ENCODE measurements around the gene C5. TPM values are rescaled to one million over a fixed set of nuclear protein-coding genes. Genes with fewer than 3 reads are reported as not detected.

Gene C5
- total RNA-seq, 2 experiments from 2014 or later, result 3.8 to 7.9 TPM

DNA sequence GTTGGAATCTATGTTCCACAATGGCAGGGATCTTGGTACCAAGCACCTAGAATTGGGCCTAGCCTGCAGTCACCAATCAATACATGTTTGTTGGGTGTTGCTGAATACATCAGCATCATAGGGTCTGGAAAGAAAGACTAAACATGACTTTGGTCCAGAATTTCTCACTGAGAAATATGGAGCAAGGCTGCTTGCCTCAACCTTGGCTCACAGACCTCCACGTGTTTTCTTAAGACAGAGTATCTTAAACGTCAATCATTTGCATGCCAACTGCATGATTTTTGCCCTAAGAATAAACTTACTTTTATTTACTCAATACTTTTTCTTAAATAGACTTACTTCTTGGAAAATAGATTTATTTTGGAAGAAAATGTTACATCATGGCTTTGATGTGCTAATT is 100.8 kb downstream of the C5 start:
- Histone ChIP-seq H3K4me3 (ENCODE audit: low read depth, low read length, poor library complexity, severe bottlenecking) (no peak overlapping the region), H3K9me3 (ENCODE audit: low read length) (no peaks in the 10 kb centered on the region), H3K4me1 (ENCODE audit: insufficient read depth, low read length, poor library complexity, severe bottlenecking) (peaks cover 15% of the 10 kb centered on the region), H4K20me1 (ENCODE audit: insufficient read depth, low read length) (no peaks in the 10 kb centered on the region), H3K27ac (ENCODE audit: low read depth, low read length, poor library complexity, severe bottlenecking) (no peak overlapping the region), H3K36me3 (ENCODE audit: insufficient read depth, low read length) (no peaks in the 10 kb centered on the region), H2AFZ (ENCODE audit: low read length) (no peak overlapping the region), H3K9me2 (ENCODE audit: insufficient read depth, low read length) (no peaks in the 10 kb centered on the region), H3K79me2 (ENCODE audit: insufficient read depth, low read depth, low read length) (no peaks in the 10 kb centered on the region), H3K4me2 (ENCODE audit: low read length) (no peak overlapping the region)
- BruUV-seq (replicated peaks), result no TSS peak
- intact Hi-C loops (cut with micrococcal nuclease; ENCODE audit: unreplicated experiment), result no loop called here
- ChIA-PET CTCF (ENCODE audit: unreplicated experiment) (no interaction called here), POLR2A (no interaction called here)
- no peak for DNase-seq (ENCODE audit: low spot score)
- TF ChIP-seq CTCF (conservative IDR thresholded peaks at IDR 0.05; ENCODE audit: low read length), result no peak

DNA sequence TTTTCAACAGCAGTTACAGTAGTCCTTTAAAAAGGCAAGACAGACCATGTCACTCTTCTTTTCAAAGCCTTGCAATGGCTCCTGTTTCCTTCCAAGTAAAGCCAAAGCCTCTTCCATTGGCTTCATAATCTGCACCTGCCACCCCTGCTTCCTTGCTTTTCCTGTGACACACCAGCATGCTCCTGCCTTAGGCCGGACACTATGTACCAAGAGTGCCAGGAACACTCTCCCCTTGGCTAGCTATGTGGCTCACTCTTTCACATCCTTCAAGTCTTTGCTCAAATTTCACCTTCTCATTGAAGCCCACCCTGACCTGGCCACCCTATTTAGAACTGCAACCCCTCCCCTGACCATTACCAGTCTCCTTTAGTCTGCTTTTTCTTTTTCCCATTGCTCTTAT is 101.3 kb downstream of the C5 start:
- ChIA-PET POLR2A (no interaction called here), CTCF (ENCODE audit: unreplicated experiment) (no interaction called here)
- H3K4me1 ChIP-seq (ENCODE audit: insufficient read depth, low read length, poor library complexity, severe bottlenecking), result peaks cover 19% of the 10 kb centered on the region
- no peaks in the 10 kb centered on the region for H3K36me3 ChIP-seq (ENCODE audit: insufficient read depth, low read length)
- H3K27ac ChIP-seq (ENCODE audit: low read depth, low read length, poor library complexity, severe bottlenecking), result no peak overlapping the region
- no peaks in the 10 kb centered on the region for H3K9me3 ChIP-seq (ENCODE audit: low read length)
- H3K4me3 ChIP-seq (ENCODE audit: low read depth, low read length, poor library complexity, severe bottlenecking), result no peak overlapping the region
- no peaks in the 10 kb centered on the region for H3K9me2 ChIP-seq (ENCODE audit: insufficient read depth, low read length)
- no peak overlapping the region for H3K4me2 ChIP-seq (ENCODE audit: low read length)
- H2AFZ ChIP-seq (ENCODE audit: low read length), result no peak overlapping the region
- intact Hi-C loops (cut with micrococcal nuclease; ENCODE audit: unreplicated experiment), result no loop called here
- BruUV-seq (replicated peaks), result no TSS peak
- DNase-seq (ENCODE audit: low spot score), result no peak
- TF ChIP-seq EZH2phosphoT487 (IDR thresholded peaks at IDR 0.05; ENCODE audit: borderline replicate concordance, low read depth, low read length) (no peak), CTCF (conservative IDR thresholded peaks at IDR 0.05; ENCODE audit: low read length) (no peak)
- H3K79me2 ChIP-seq (ENCODE audit: insufficient read depth, low read depth, low read length), result no peaks in the 10 kb centered on the region
- no peaks in the 10 kb centered on the region for H4K20me1 ChIP-seq (ENCODE audit: insufficient read depth, low read length)

- H3K79me2 ChIP-seq (ENCODE audit: insufficient read depth, low read depth, low read length), result no peaks in the 10 kb centered on the region
- H3K4me2 ChIP-seq (ENCODE audit: low read length), result no peak overlapping the region
- H3K9me2 ChIP-seq (ENCODE audit: insufficient read depth, low read length), result no peaks in the 10 kb centered on the region
- H2AFZ ChIP-seq (ENCODE audit: low read length), result no peak overlapping the region
- no peak for TF ChIP-seq CTCF (conservative IDR thresholded peaks at IDR 0.05; ENCODE audit: low read length)
- TF ChIP-seq EZH2phosphoT487 (IDR thresholded peaks at IDR 0.05; ENCODE audit: borderline replicate concordance, low read depth, low read length), result no peak
- ChIA-PET POLR2A (interaction anchor here (0.5 to 1.8 kb wide), 2 partner anchors 11 to 237 kb away, joined by 4 to 5 read pairs; no protein-coding TSS in a partner anchor), CTCF (ENCODE audit: unreplicated experiment) (no interaction called here)
- no peak overlapping the region for H3K27ac ChIP-seq (ENCODE audit: low read depth, low read length, poor library complexity, severe bottlenecking)
- no peak for DNase-seq (ENCODE audit: low spot score)
- BruUV-seq (replicated peaks), result no TSS peak
- no peaks in the 10 kb centered on the region for H4K20me1 ChIP-seq (ENCODE audit: insufficient read depth, low read length)
- H3K4me1 ChIP-seq (ENCODE audit: insufficient read depth, low read length, poor library complexity, severe bottlenecking), result peaks cover 21% of the 10 kb centered on the region
- no peaks in the 10 kb centered on the region for H3K36me3 ChIP-seq (ENCODE audit: insufficient read depth, low read length)
- H3K9me3 ChIP-seq (ENCODE audit: low read length), result no peaks in the 10 kb centered on the region
- intact Hi-C loops (cut with micrococcal nuclease; ENCODE audit: unreplicated experiment), result no loop called here
- H3K4me3 ChIP-seq (ENCODE audit: low read depth, low read length, poor library complexity, severe bottlenecking), result no peak overlapping the region
Observed at GRCh38 chr9:120947222-120947621, 102.9 kb downstream of the C5 start.
